Caco-2 (cell line): ENCODE measurements around the gene NGB. TPM values are rescaled to one million over a fixed set of nuclear protein-coding genes. Genes with fewer than 3 reads are reported as not detected.

Experiments
- BruUV-seq: library from RNA; stranded (reverse); fragments of 400-500 nt; replicated peaks from 2 replicates; lab custom pipeline; 2021; lab: Mats Ljungman, UMichigan
- CTCF ChIA-PET: fragments of 300-600 bp; sonication (Branson Sonifier 250); formaldehyde crosslinking; loops from one replicate; lab custom pipeline; 2022; ENCODE audit warnings: antibody characterized with exemption; lab: Charles Lee
- POLR2A ChIA-PET: fragments of 300-600 bp; sonication (Branson Sonifier 250); formaldehyde crosslinking; loops from one replicate; lab custom pipeline; 2022; ENCODE audit warnings: antibody characterized with exemption; lab: Charles Lee
- DNase-seq, 2 experiments: peaks; one replicate each; pipeline versions ENCODE4 v3.0.0 to v3.0.0-alpha.2; 2020 to 2022
- H3K27me3 ChIP-seq: replicated peaks from 2 replicates; pipeline ENCODE4 v1.6.0; 2011; ENCODE audit warnings: low read length; ENCODE audit not compliant: control insufficient read depth, insufficient read depth
- H3K36me3 ChIP-seq: 2 replicates; pipeline ENCODE4 v1.5.1; 2011; ENCODE audit warnings: low read length; ENCODE audit not compliant: control insufficient read depth, insufficient read depth
- H3K4me1 ChIP-seq: fragments of 250-450 bp; sonication (Bioruptor Pico); 2 replicates; pipeline ENCODE4 v1.5.1; 2020; ENCODE audit warnings: mild to moderate bottlenecking
- H3K4me3 ChIP-seq: 2 replicates; pipeline ENCODE4 v1.5.1; 2011; ENCODE audit warnings: low read depth, mild to moderate bottlenecking, control low read depth, low read length
- H3K9me3 ChIP-seq: fragments of 250-450 bp; sonication (Bioruptor Pico); 2 replicates; pipeline ENCODE4 v1.5.1; 2020; ENCODE audit warnings: mild to moderate bottlenecking, moderate library complexity
- H3K27ac Mint-ChIP-seq: one replicate; pipeline ENCODE4 v1.8.0; 2022; ENCODE audit warnings: mixed read lengths; ENCODE audit not compliant: unreplicated experiment
- H3K27me3 Mint-ChIP-seq: one replicate; pipeline ENCODE4 v1.8.0; 2022; ENCODE audit warnings: mixed read lengths; ENCODE audit not compliant: insufficient read depth, unreplicated experiment
- H3K36me3 Mint-ChIP-seq: one replicate; pipeline ENCODE4 v1.8.0; 2022; ENCODE audit warnings: mild to moderate bottlenecking, mixed read lengths; ENCODE audit not compliant: insufficient read depth, unreplicated experiment
- H3K4me1 Mint-ChIP-seq: one replicate; pipeline ENCODE4 v1.8.0; 2022; ENCODE audit warnings: low read depth, mixed read lengths; ENCODE audit not compliant: unreplicated experiment
- H3K4me3 Mint-ChIP-seq: one replicate; pipeline ENCODE4 v1.8.0; 2022; ENCODE audit warnings: mild to moderate bottlenecking, moderate library complexity, mixed read lengths; ENCODE audit not compliant: unreplicated experiment
- H3K9me3 Mint-ChIP-seq: one replicate; pipeline ENCODE4 v1.8.0; 2022; ENCODE audit warnings: mixed read lengths; ENCODE audit not compliant: unreplicated experiment
- CTCF ChIP-seq, 2 experiments: fragments of 200-600 bp in 1 of 2; IDR thresholded peaks; 1 replicate in 1 of 2; 2 replicates in 1 of 2; pipeline versions ENCODE4 v1.5.1 to v1.8.0; 2011 to 2022; ENCODE audit warnings: antibody characterized with exemption in 1 of 2, control low read depth in 1 of 2, inconsistent platforms in 1 of 2, low read depth in 1 of 2, low read length in 1 of 2, mild to moderate bottlenecking in 1 of 2, moderate library complexity in 1 of 2; ENCODE audit not compliant: insufficient read depth in 1 of 2, severe bottlenecking in 1 of 2, unreplicated experiment in 1 of 2
- intact Hi-C: fragments of 100-400 bp; cut with micrococcal nuclease; formaldehyde crosslinking; loops from one replicate; pipeline ENCODE4 v1.10.0; 2022; ENCODE audit not compliant: unreplicated experiment
- total RNA-seq: library from RNA; stranded (reverse); gene quantifications from 2 replicates; pipeline ENCODE4 v1.2.3, GENCODE V29; 2022

The NGB gene
- total RNA-seq, 1 experiment from 2014 or later, result not detected

GRCh38 chr14:77272261-77272660 lies 1.3 kb upstream of the NGB start:
- no TSS peak for BruUV-seq
- no peaks in the 10 kb centered on the region for H3K36me3 ChIP-seq
- H3K4me3 ChIP-seq, result no peak overlapping the region
- Mint-ChIP-seq H3K4me1 (no peaks in the 10 kb centered on the region), H3K27ac (no peak overlapping the region), H3K4me3 (no peak overlapping the region), H3K36me3 (no peaks in the 10 kb centered on the region), H3K9me3 (peaks cover 9% of the 10 kb centered on the region), H3K27me3 (no peaks in the 10 kb centered on the region)
- ChIA-PET CTCF (no interaction called here), POLR2A (no interaction called here)
- no peaks in the 10 kb centered on the region for H3K9me3 ChIP-seq
- H3K4me1 ChIP-seq, result no peaks in the 10 kb centered on the region
- DNase-seq, result no peak
- intact Hi-C loops, result no loop called here
- TF ChIP-seq CTCF (IDR thresholded peaks at IDR 0.05; ENCODE audit: insufficient read depth in 1 of 2, low read depth in 1 of 2, low read length in 1 of 2, severe bottlenecking in 1 of 2, unreplicated experiment in 1 of 2), result no peak
- no peaks in the 10 kb centered on the region for H3K27me3 ChIP-seq

- peaks cover 9% of the 10 kb centered on the region for H3K9me3 Mint-ChIP-seq
- ChIA-PET CTCF (no interaction called here), POLR2A (no interaction called here)
- H3K9me3 ChIP-seq, result no peaks in the 10 kb centered on the region
- intact Hi-C loops, result no loop called here
- no peaks in the 10 kb centered on the region for H3K36me3 ChIP-seq
- H3K36me3 Mint-ChIP-seq, result no peaks in the 10 kb centered on the region
- no peaks in the 10 kb centered on the region for H3K27me3 ChIP-seq
- BruUV-seq, result no TSS peak
- DNase-seq, result no peak
- H3K27ac Mint-ChIP-seq, result no peak overlapping the region
- no peak overlapping the region for H3K4me3 Mint-ChIP-seq
- no peaks in the 10 kb centered on the region for H3K4me1 ChIP-seq
- no peak for TF ChIP-seq CTCF (IDR thresholded peaks at IDR 0.05; ENCODE audit: insufficient read depth in 1 of 2, low read depth in 1 of 2, low read length in 1 of 2, severe bottlenecking in 1 of 2, unreplicated experiment in 1 of 2)
- no peak overlapping the region for H3K4me3 ChIP-seq
- H3K27me3 Mint-ChIP-seq, result no peaks in the 10 kb centered on the region
- no peaks in the 10 kb centered on the region for H3K4me1 Mint-ChIP-seq
These were observed 469 bp downstream of the NGB start for GRCh38 chr14:77270361-77271112.

- peaks cover 9% of the 10 kb centered on the region for H3K9me3 Mint-ChIP-seq
- Histone ChIP-seq H3K36me3 (no peaks in the 10 kb centered on the region), H3K4me3 (no peak overlapping the region), H3K4me1 (no peaks in the 10 kb centered on the region), H3K27me3 (no peaks in the 10 kb centered on the region), H3K9me3 (no peaks in the 10 kb centered on the region)
- no peak for TF ChIP-seq CTCF (IDR thresholded peaks at IDR 0.05; ENCODE audit: insufficient read depth in 1 of 2, low read depth in 1 of 2, low read length in 1 of 2, severe bottlenecking in 1 of 2, unreplicated experiment in 1 of 2)
- DNase-seq, result no peak
- H3K27ac Mint-ChIP-seq, result no peak overlapping the region
- no peaks in the 10 kb centered on the region for H3K36me3 Mint-ChIP-seq
- no TSS peak for BruUV-seq
- no peak overlapping the region for H3K4me3 Mint-ChIP-seq
- ChIA-PET CTCF (no interaction called here), POLR2A (no interaction called here)
- intact Hi-C loops, result no loop called here
- H3K4me1 Mint-ChIP-seq, result no peaks in the 10 kb centered on the region
- no peaks in the 10 kb centered on the region for H3K27me3 Mint-ChIP-seq
These were observed 1.9 kb downstream of the NGB start for GRCh38 chr14:77268989-77269600.
